HepG2 (cell line): ENCODE results near the gene HIVEP2. TPM values are rescaled to one million over a fixed set of nuclear protein-coding genes. Genes with fewer than 3 reads are reported as not detected.
A peak's percentile ranks its signal among the peaks of the same experiment; 100 is the strongest.

Source experiments
- ATAC-seq: fragments of 200-7000 bp; cut with Tn5 transposase; 3 replicates; pipeline ENCODE4 v1.9.1; 2020; ENCODE audit warnings: mild to moderate bottlenecking, moderate library complexity
- BruUV-seq: library from RNA; stranded (reverse); fragments of 400-500 nt; replicated peaks from 2 replicates; lab custom pipeline; 2021; lab: Mats Ljungman, UMichigan
- CTCF ChIA-PET: fragments of 300-600 bp; formaldehyde crosslinking; extraction: SDS; loops from one replicate; lab custom pipeline; 2021; ENCODE audit warnings: low total read pairs, inconsistent platforms, low intra/inter-chr PET ratio; lab: Yijun Ruan, JAX
- POLR2A ChIA-PET: fragments of 350-600 bp; sonication (Branson Sonifier 250); formaldehyde crosslinking; loops from one replicate; lab custom pipeline; 2020; ENCODE audit warnings: antibody characterized with exemption, inconsistent platforms; lab: Yijun Ruan, JAX
- DNase-seq: peaks from one replicate; pipeline ENCODE4 v3.0.0-alpha.2; 2015; ENCODE audit warnings: low spot score
- FAIRE-seq: peaks from 3 replicates; lab custom pipeline; 2011; peaks lifted over from hg19 to GRCh38; lab: Jason Lieb, UNC
- H2AFZ ChIP-seq: one replicate; pipeline ENCODE4 v1.6.1; 2011; ENCODE audit warnings: low read length, inconsistent platforms
- H3K27ac ChIP-seq: fragments of 300-600 bp; 3 replicates; pipeline ENCODE4 v1.8.0; 2011; ENCODE audit warnings: mixed run types, mild to moderate bottlenecking, mixed read lengths, low read length, inconsistent platforms; ENCODE audit not compliant: insufficient read depth; ENCODE audit errors: extremely low read length
- H3K27me3 ChIP-seq, 2 experiments: fragments of 200-600 bp in 1 of 2; 2 replicates in 1 of 2; 3 replicates in 1 of 2; pipeline versions ENCODE4 v1.6.0 to v1.8.0; 2011; ENCODE audit warnings: low read length in 2 of 2, mild to moderate bottlenecking in 2 of 2, moderate library complexity in 2 of 2, inconsistent platforms in 1 of 2; ENCODE audit not compliant: insufficient read depth in 2 of 2, control insufficient read depth in 1 of 2
- H3K36me3 ChIP-seq, 2 experiments: fragments of 200-600 bp in 1 of 2; replicated peaks in 1 of 2; 2 replicates in 1 of 2; 3 replicates in 1 of 2; pipeline versions ENCODE4 v1.5.1 to v1.8.0; 2011; ENCODE audit warnings: low read length in 2 of 2, inconsistent platforms in 1 of 2; ENCODE audit not compliant: insufficient read depth in 2 of 2, control insufficient read depth in 1 of 2
- H3K4me1 ChIP-seq: 2 replicates; pipeline ENCODE4 v1.5.1; 2012; ENCODE audit warnings: low read length, inconsistent platforms; ENCODE audit not compliant: insufficient read depth
- H3K4me2 ChIP-seq: 2 replicates; pipeline ENCODE4 v1.6.0; 2011; ENCODE audit warnings: low read depth, low read length, inconsistent platforms
- H3K4me3 ChIP-seq, 3 experiments: fragments of 200-600 bp in 1 of 3; sonication (generic), shearing (Covaris generic) in 1 of 3; replicated peaks in 1 of 3; 2 replicates each; pipeline ENCODE4 v1.5.1; 2011 to 2016; ENCODE audit warnings: low read length in 3 of 3, inconsistent platforms in 2 of 3, low read depth in 2 of 3, mild to moderate bottlenecking in 2 of 3, control low read depth in 1 of 3, mixed read lengths in 1 of 3; ENCODE audit not compliant: insufficient read depth in 1 of 3
- H3K79me2 ChIP-seq: one replicate; pipeline ENCODE4 v1.6.1; 2011; ENCODE audit warnings: low read length, inconsistent platforms; ENCODE audit not compliant: insufficient read depth
- H3K9ac ChIP-seq: 2 replicates; pipeline ENCODE4 v1.6.0; 2011; ENCODE audit warnings: mild to moderate bottlenecking, low read depth, low read length, inconsistent platforms; ENCODE audit not compliant: insufficient read depth
- H3K9me3 ChIP-seq: 2 replicates; pipeline ENCODE4 v1.5.1; 2012; ENCODE audit warnings: mild to moderate bottlenecking, low read length
- H4K20me1 ChIP-seq: 2 replicates; pipeline ENCODE4 v1.6.0; 2011; ENCODE audit warnings: inconsistent platforms, mild to moderate bottlenecking, low read length, moderate library complexity; ENCODE audit not compliant: insufficient read depth
- CAMTA2 ChIP-seq: sonication (generic); formaldehyde crosslinking; IDR thresholded peaks from 2 replicates; pipeline ENCODE4 v1.4.0; 2020; ENCODE audit warnings: mild to moderate bottlenecking, missing genetic modification reagents, borderline replicate concordance
- HINFP ChIP-seq: sonication (generic); formaldehyde crosslinking; IDR thresholded peaks from 2 replicates; pipeline ENCODE4 v1.4.0; 2020; ENCODE audit warnings: low read depth, mild to moderate bottlenecking, missing genetic modification reagents
- HMG20B ChIP-seq: conservative IDR thresholded peaks from 2 replicates; pipeline ENCODE4 v1.6.1; 2016; ENCODE audit warnings: missing genetic modification reagents, missing compliant biosample characterization
- NFIB ChIP-seq: sonication (generic); formaldehyde crosslinking; IDR thresholded peaks from 2 replicates; pipeline ENCODE4 v1.9.0; 2021; ENCODE audit warnings: missing genetic modification reagents, mild to moderate bottlenecking, borderline replicate concordance
- RARG ChIP-seq: sonication (generic); formaldehyde crosslinking; IDR thresholded peaks from 2 replicates; pipeline ENCODE4 v1.4.0; 2020; ENCODE audit warnings: low read depth, mild to moderate bottlenecking, missing genetic modification reagents
- RELA ChIP-seq: sonication (generic); formaldehyde crosslinking; IDR thresholded peaks from 2 replicates; pipeline ENCODE4 v1.4.0; 2020; ENCODE audit warnings: missing genetic modification reagents
- SALL2 ChIP-seq: sonication (generic); formaldehyde crosslinking; IDR thresholded peaks from 2 replicates; pipeline ENCODE4 v1.8.1; 2023; ENCODE audit warnings: mild to moderate bottlenecking, missing genetic modification reagents, inconsistent platforms
- SAP130 ChIP-seq: IDR thresholded peaks from 2 replicates; pipeline ENCODE4 v1.6.1; 2016; ENCODE audit warnings: low read depth
- SYNCRIP ChIP-seq: fragments of 200-400 bp; formaldehyde crosslinking; IDR thresholded peaks from 2 replicates; pipeline ENCODE4 v1.6.1; 2018; ENCODE audit warnings: mild to moderate bottlenecking, low read depth, low read length; ENCODE audit not compliant: insufficient read depth
- TFE3 ChIP-seq: IDR thresholded peaks from 2 replicates; pipeline ENCODE4 v1.6.1; 2016
- ZBTB39 ChIP-seq: sonication (generic); formaldehyde crosslinking; IDR thresholded peaks from 2 replicates; pipeline ENCODE4 v1.5.0; 2020; ENCODE audit warnings: missing genetic modification reagents
- ZNF513 ChIP-seq: sonication (generic); formaldehyde crosslinking; conservative IDR thresholded peaks from 2 replicates; pipeline ENCODE4 v1.5.0; 2020; ENCODE audit warnings: missing genetic modification reagents
- ZNF569 ChIP-seq: sonication (generic); formaldehyde crosslinking; IDR thresholded peaks from 2 replicates; pipeline ENCODE4 v1.5.0; 2020; ENCODE audit warnings: mild to moderate bottlenecking, missing genetic modification reagents, moderate library complexity, borderline replicate concordance
- ZNF580 ChIP-seq: IDR thresholded peaks from 2 replicates; pipeline ENCODE4 v1.6.1; 2016; ENCODE audit warnings: low read depth, borderline replicate concordance
- ZNF777 ChIP-seq: sonication (generic); formaldehyde crosslinking; IDR thresholded peaks from 2 replicates; pipeline ENCODE4 v1.4.0; 2020; ENCODE audit warnings: missing genetic modification reagents
- ZNF792 ChIP-seq: IDR thresholded peaks from 2 replicates; pipeline ENCODE4 v1.6.1; 2016
- in situ Hi-C: cut with HindIII; loops from 2 replicates; pipeline ENCODE4 v1.10.0; 2017; ENCODE audit warnings: low pct_unique_long_range_greater_than_20kb; ENCODE audit not compliant: extremely low pct_ligation_motif_present
- intact Hi-C: fragments of 100-400 bp; cut with micrococcal nuclease; formaldehyde crosslinking; loops from one replicate; pipeline ENCODE4 v1.10.0; 2022; ENCODE audit not compliant: unreplicated experiment
- polyA plus RNA-seq, 8 experiments: library from polyadenylated mRNA; depleted of rRNA in 3 of 8; stranded (reverse) in 7 of 8; unstranded in 1 of 8; fragments of >200 nt; fragmentation: Illumina TruSeq in 4 of 8; extraction: Trizol in 4 of 8; gene quantifications; 2 replicates each; pipeline versions ENCODE4 v1.2.1 to v1.2.3, GENCODE V29; 2011 to 2016; ENCODE audit warnings: low read depth in 4 of 8, missing spikeins in 1 of 8, mixed read lengths in 1 of 8; ENCODE audit not compliant: insufficient read depth in 1 of 8
- total RNA-seq, 5 experiments: library from RNA; depleted of rRNA; stranded (reverse); fragments of >200 nt; fragmentation: Illumina TruSeq; extraction: Trizol; gene quantifications; 2 replicates each; pipeline ENCODE4 v1.2.3, GENCODE V29; 2016; ENCODE audit warnings: low read depth in 1 of 5

Gene HIVEP2
- total and polyA plus RNA-seq, 2 of the 13 experiments (the other 11 are each of a cell fraction or from before 2014, with no cell fraction given) = 3.4 to 12.9 TPM

GRCh38 chr6:142802124-142802523 is 142.9 kb downstream of the HIVEP2 start (continued):
- TF ChIP-seq TFE3 (0 out of 2 replicates have a peak, but pooled peaks have one; percentile 32), ZNF580 (CRISPR knock-in tag) (no peak), SYNCRIP (no peak), RELA (CRISPR knock-in tag) (no peak), SAP130 (CRISPR knock-in tag) (peak; percentile 38; the same call in 1 of the 2 replicates)

- CTCF ChIA-PET = no interaction called here
- TF ChIP-seq RARG (no peak), HMG20B (no peak), ZNF513 (CRISPR knock-in tag) (no peak), ZBTB39 (no peak), ZNF569 (CRISPR knock-in tag) (no peak), NFIB (CRISPR knock-in tag) (no peak), SALL2 (no peak), ZNF777 (CRISPR knock-in tag) (no peak), CAMTA2 (CRISPR knock-in tag) (no peak), ZNF792 (no peak), HINFP (CRISPR knock-in tag) (no peak)
Measured at GRCh38 chr6:142800240-142800639, 144.7 kb downstream of the HIVEP2 start.

More at GRCh38 chr6:142800240-142800639, 144.7 kb downstream of the HIVEP2 start:
- Histone ChIP-seq H3K4me2 (no peak overlapping the region), H3K27me3 (no peaks in the 10 kb centered on the region), H3K9ac (no peak overlapping the region), H3K4me1 (no peaks in the 10 kb centered on the region), H3K27ac (no peak overlapping the region), H3K36me3 (no peaks in the 10 kb centered on the region; a peak in 1 of 5 replicates), H3K9me3 (no peaks in the 10 kb centered on the region), H3K4me3 (no peak overlapping the region), H4K20me1 (no peaks in the 10 kb centered on the region), H3K79me2 (no peaks in the 10 kb centered on the region), H2AFZ (no peak overlapping the region)
- no peak for FAIRE-seq
- no peak for ATAC-seq
- DNase-seq = no peak
- in situ Hi-C loops (no loop called here), intact Hi-C loops (no loop called here)
- POLR2A ChIA-PET = no interaction called here
- no TSS peak for BruUV-seq
